HG03342 (cell line): Measurements from ENCODE around the gene POLR2I.

Experiments
- ATAC-seq: cut with Tn5 transposase; IDR thresholded peaks from one replicate; pipeline ENCODE4 v1.9.1; 2021; ENCODE audit warnings: mild to moderate bottlenecking, moderate library complexity; ENCODE audit not compliant: unreplicated experiment

Gene POLR2I

DNA sequence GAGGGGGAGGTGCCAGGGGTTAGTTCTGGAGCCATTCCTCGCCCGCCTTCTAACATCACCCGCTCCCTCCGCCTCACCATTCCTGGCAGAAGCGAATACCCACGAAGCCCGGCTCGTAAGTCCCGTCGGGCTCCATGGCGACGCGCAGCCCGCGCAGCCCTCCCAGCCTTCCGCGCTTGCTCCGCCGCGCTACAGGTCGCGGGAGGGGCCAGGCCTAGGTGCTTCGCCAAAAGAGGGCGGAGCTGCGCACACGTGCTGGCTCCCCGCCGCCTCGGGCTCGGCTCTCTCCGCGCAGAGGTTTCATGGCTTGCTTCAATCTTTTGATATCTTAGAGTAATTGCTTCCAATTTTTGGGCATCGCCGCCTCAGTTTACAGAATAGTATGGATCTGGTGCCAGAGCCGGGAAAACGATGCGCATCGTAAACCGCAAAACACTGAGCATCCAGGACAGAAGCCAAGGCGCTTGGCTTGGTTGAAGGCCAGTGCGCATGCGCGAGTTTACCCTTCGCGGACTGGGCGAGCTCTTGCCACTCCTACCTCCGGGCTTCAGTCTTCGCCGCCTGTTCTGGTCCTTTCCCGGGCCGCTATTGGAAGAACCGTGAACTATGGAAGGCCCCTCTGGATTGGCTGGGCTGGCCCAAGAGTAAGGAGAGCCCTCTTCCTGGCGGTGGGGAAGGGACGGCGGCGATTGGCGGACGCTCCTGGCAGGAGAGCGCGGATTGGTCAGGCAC is at the start of gene POLR2I:
Gene POLR2I, minus strand, starts transcription at position 155 of the 732 bp plus-strand sequence. Its CDS starts 19 bp downstream, at position 136.
- ATAC-seq: peak; percentile 81

DNA sequence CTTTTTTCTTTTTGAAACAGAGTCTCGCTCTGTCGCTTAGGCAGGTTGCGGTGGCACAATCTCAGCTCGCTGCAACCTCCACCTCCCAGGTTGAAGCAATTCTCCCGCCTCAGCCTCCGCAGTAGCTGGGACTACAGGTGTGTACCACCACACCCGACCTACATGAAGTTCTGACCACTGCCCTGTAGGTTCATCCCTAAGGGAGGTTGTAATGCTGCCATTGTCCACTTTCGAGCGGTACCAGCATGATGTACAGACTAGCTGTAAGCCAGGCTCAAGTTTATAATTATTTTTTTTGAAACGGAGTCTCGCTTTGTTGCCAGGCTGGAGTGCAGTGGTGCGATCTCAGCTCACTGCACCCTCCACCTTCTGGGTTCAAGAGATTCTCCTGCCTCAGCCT is 49.1 kb upstream of the POLR2I start:
- ATAC-seq: no peak

DNA sequence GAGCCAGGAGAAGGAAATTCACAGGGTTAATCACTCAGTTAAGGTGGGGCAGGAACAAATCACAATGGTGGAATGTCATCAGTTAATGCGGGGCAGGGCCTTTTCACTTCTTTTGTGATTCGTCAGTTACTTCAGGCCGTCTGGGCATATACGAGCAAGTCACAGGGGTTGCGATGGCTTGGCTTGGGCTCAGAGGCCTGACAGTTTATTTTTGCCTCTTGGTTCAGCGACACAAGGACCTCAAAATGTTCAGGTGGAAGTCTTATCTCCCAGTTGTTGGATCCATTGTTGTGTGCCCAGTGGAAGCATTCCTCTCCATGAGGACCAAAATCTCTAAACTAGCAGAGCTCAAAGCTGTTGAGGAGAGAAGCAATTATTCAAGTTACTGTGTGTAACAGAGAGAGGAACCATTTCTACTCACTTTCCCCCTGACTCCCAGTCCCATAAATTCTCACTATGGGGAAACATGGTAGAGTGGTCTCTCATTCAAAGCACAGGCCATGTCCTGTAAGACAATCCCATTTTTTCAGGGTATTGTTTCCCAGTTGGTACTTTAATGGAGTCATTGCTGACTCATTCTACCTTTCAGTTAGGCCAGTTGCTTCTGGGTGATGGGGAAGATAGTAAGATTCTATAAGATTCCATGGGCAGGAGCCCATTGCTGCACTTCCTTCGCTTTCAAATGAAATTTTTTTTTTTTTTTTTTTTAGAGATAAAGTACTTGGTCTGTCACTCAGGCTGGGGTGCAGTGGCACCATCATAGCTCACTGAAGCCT is 46.3 kb upstream of the POLR2I start:
- no peak for ATAC-seq

DNA sequence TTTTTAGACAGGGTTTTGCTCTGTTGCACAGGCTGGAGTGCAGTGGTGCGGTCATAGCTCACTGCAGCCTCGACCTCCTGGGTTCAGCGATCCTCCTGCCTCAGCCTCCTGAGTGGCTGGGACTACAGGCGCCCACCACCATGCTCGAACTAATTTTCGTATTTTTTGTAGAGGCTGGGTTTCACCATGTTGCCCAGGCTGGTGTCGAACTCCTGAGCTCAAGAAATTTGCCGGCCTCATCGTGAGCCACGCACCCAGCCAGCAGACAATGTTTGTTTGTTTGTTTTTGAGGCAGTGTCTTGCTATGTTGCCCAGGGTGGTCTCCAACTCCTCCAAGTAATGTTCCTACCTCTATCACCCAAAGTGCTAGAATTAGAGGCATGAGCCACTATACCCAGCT is 38.5 kb upstream of the POLR2I start:
- ATAC-seq: no peak

DNA sequence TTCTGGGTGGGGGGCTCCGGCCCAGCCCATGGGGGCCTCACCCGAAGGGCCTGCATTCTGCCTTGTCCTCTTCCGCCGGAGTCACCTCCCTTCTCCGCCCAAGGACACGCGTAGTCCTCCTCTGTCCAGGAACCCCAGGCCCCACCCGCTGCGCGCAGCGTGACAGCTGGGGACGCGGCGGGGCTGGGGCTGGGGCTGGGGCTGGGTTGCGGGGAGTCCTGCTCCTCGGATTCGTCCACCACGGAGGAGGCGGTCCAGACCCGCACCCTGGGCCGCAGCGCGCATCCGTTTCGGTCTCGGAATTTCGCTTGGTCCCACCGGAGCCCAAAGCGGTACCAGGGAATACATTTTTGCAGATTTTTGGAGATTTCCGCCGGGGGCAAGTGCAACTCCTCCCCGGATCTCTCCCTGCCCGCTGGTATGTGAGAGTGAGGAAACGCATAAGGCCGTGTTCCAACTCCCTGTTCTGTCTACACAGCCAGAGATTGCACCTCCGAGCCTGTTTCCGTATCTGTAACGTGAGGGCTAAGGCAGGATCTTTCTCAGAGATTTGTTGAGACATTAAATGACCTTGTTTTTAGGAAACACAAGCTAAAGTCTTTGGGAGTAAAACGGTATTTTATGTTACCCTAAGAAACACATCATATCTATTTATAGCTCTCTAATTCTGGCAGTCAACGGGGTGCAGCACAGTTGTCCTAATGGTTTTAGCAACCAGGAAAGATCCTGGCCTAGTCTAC is 37.8 kb upstream of the POLR2I start, which contains the start of gene COX7A1:
Gene COX7A1, minus strand, starts transcription at position 96 of the 740 bp plus-strand sequence. Its CDS starts 40 bp downstream, at position 56.
- no peak for ATAC-seq

DNA sequence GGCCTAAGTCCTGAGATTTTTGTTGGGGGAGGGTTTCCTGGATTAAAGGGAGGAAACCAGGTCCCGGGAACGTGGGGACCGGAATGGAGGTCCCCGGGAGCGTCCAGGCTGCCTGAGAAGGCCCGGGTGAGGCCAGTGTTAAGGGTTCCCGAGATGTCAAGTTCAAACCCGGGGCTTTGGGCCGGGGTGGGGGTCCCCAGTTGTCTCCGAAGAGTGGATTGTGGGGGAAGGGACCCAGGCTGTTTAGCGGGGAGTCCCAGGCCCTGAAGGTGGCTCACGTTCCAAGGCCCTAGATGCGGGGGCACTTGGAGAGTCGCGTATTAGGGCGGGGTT is 37.3 kb upstream of the POLR2I start:
- ATAC-seq: no peak

DNA sequence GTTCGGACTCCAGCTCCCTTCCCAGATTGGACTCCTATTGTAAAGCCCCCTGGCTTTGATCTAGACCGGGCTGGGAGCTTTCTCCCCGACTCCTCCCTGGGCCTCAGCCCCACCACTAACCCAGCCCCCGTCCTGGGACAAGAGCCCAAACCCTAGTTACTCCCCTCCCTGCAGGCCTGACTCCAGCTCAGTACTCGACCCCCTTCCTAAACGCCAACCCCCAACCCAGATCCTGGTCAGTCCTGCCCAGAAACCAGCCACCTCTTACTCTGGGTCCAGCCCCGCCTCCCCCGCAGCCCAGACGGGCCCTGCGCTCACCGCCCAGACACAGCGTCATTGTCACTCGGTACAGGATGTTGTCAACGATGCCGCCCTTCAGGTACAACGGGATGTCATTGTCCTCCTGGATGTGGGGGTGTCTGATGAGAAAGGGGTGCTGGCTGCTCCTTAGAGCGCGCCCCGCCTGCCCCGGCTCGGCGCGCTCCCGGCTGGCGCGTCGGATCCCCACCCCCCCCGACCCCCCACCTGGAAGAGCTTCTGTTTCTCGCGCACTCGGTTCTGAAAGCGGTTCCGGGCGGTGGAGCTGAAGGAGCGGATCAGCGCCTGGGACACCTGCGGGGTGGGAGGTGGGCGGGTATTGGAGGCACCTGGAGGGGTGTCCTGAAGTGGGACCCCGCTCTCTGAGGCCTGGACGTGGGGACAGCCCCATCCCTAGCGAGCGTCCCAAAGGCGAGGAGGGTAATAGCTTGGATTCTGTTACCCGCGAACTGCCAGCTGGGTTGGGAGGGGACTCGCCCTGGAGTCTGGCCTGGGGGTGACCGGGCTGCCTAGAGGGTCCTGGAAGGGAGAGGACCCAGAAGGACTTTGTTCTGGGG is 36.7 kb upstream of the POLR2I start:
- ATAC-seq: no peak

DNA sequence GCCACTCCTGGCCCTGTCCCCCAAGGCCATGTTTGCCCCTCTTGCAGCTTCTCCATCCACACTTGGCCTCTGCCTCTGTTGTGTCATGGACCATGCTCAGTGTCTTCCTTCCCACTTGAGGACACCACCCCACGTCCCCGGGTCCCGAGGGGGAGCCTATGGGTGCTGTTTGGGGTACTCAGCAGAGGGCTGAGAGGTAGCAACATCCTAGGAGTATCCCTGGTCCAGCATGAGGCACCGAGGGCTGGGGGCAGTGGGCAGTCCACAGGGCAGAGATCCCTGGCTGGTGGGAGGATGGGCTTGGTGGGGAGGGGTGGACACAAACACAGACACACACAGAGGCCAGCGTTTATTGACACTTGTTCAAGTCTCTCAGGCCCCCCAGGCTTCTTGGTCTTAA is 35.9 kb upstream of the POLR2I start:
- no peak for ATAC-seq

DNA sequence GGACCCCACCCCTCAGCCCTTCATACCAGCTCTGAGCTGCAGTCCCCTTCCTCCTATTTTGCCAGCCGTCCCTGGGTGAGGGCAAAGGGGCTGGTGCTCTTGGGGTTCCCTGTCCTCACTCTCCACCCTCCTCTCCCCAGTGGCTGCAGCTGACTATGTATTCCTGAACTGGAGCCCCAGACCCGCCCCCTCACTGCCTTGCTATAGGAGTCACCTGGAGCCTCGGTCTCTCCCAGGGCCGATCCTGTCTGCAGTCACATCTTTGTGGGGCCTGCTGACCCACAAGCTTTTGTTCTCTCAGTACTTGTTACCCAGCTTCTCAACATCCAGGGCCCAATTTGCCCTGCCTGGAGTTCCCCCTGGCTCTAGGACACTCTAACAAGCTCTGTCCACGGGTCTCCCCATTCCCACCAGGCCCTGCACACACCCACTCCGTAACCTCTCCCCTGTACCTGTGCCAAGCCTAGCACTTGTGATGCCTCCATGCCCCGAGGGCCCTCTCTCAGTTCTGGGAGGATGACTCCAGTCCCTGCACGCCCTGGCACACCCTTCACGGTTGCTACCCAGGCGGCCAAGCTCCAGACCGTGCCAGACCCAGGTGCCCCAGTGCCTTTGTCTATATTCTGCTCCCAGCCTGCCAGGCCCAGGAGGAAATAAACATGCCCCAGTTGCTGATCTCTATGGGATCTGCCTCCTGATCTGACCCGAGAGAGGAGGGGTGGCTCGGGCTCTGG is 35.2 kb upstream of the POLR2I start:
- ATAC-seq: no peak

DNA sequence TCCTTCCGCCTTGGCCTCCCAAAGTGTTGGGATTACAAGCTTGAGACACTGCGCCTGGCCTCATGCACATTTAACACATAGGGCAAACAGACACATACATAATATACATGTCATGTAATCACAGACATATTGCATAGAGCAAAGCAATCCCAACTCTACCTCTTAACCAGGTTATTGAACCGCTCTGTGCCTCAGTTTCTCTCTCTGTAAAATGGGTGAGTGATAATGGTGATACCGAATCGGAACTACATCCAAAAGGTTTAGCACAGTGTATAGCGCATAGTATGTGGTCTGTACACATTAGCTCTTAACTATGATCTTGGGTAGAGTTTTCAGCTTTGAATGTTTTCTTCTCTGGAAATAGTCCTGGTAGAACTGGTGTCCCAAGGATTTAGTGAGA is 29.9 kb upstream of the POLR2I start:
- no peak for ATAC-seq

DNA sequence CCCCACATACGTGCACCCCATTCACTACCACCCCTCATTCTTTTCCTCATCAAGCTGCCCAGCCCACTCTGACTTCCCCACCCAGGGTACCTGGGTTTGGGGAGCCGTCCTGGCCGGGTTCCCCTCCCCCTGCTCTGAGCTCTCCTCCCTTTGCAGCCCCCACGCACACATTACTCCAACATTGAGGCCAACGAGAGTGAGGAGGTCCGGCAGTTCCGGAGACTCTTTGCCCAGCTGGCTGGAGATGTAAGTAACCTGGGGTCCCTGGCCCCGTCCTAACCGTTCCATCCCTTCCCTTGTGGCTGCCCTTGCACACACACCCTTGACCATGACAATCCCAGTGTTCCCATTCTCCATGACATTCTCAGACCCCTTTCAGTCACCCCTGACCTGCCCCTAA is 27.8 kb upstream of the POLR2I start:
- ATAC-seq: no peak

DNA sequence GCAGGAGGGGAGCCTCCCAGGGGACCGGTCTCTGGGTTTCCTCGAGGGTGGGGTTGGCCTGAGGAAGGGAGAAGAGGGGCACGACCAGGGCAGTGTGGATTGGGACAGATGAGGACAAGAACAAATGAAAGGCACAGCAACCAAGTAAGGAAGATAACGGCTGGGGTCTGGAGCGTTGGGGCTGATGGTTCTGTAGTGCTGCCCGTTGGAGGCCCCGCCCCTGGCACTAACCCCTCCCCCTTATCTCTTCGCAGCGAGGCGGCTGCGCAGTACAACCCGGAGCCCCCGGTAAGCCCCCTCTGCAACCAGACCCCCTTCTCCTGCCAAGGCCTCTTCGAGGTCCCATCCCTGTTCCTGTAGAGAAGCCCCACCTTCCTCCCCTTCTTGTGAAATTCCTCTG is 27.4 kb upstream of the POLR2I start:
- ATAC-seq: no peak

DNA sequence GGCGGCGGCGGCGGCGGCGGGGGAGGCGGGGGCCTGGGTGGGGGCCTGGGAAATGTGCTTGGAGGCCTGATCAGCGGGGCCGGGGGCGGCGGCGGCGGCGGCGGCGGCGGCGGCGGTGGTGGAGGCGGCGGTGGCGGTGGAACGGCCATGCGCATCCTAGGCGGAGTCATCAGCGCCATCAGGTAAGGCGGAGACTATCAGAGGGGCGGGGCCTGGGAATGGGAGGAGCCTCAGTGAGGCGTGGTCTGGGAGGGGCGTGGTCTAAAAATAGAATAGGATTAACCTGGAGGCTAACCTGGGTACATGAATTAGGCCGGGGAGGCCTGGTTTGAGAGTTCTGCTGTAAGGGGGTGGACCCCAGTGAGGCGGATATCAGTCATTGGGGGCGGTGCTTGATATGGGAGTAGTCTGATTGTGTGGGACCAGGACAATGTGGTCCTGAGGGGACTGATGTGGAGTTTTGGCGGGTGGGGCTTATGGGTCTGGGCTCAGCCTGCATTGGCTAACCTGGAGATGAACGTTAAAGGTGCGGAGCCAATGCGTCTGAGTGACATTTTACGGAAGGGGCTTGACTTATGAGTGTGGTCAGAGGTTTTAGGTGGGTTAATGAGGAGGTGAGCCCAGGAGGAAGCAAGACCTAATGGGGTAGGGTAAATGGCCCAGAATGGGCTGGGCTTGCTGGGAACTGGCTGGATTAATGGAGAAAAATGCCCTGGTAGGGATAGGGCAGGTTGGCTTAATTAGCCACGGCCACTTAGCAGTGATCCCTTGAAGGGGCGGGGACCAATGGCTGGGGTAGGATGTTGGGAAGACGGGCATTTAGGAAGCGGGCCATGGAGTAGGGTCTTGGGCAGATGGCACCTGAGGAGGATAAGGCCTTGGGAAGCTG is 26.6 kb upstream of the POLR2I start:
- ATAC-seq: no peak

DNA sequence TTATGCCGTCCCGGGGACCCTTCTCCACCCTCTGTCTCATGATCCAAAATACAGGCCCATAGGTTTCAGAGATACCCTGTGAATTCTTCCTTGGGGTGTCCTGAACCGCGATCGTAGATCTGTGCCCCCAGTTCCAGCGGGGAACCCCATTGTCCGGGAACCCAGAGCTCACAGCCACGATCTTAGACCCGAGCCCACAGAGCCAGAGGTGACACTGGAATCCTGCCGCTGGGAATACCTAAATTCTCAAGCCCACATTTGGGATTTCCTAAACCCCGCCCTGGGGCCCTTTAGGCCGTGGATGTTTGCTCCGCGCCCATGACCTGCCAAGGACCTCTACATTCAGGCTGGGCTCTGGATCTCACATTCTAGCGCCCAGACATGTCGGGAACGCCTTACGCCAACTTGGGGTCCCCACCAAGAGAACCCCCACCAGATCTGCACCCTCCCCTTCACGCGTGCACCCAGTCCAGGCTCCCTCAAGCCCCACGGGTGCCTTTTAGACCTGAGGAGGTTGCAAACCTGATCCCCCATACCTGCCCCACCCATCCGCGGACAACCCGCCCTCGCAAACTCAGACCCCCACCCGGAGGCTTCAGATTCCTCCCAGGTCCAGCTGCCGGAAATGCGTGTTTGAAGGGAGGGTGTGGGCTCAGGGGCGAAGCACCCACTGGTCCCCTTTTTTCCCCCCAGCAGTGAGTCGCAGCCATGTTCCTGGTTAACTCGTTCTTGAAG is 25.8 kb upstream of the POLR2I start:
- peak; percentile 14 for ATAC-seq

DNA sequence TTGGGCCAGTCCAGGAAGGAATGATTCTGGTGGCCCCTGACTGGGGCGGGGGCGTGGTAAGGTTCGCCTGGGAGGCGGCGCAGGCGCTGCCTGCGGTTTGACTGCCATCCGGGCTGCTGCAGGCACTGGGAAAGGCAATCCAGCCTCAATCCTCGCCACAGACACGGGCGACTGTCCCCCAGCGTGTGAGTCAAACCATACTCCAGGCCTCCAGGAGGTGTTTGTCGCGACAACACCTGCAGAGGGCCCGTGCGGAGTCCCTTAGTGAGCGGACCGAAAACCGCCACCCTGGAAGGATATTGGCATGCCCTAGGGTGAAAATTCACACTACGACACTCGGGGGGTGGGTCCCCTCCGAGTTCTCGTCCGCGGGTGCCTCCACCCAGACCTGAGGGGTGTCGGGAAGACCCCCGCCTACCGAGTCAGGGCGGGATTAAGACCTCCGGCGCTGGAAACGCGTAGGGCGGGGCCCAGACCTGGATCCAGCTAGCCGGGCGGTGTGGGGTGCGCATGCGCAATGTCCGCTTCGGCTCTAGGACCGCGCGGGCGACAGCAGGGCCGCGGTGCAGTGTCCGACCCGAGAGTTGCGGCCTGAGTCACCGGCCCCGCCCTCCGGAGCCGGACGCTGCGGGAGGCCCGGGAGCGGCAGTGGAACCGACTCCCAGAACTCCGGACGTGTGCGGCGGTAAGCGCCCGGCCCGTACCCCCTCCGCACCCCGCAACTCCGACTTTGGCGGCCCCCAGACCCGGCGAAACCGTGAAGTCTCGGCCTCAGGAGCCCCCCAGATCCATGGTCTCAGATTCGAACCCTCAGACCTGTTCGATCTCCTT is 25.0 kb upstream of the POLR2I start, which contains the start of gene CAPNS1:
Gene CAPNS1, plus strand, starts transcription at position 594 of the 831 bp plus-strand sequence. CDS start 946 bp downstream, outside the sequence.
- peak; percentile 78 for ATAC-seq

DNA sequence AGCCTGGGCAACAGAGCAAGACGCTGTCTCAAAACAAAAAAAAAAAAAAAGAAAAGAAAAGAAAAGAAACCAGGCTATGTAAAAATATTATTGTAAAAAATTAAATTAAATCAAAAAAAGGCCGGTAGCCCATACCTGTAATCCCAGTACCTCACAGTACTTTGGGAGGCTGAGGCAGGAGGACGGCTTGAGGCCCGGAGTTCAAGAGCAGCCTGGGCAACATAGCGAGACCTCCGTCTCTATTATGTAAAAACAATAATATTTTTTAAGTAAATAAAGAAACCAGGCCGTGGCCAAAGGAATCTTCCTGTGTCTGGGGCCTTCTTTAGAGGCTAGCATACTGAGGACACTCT is 24.4 kb upstream of the POLR2I start:
- no peak for ATAC-seq

DNA sequence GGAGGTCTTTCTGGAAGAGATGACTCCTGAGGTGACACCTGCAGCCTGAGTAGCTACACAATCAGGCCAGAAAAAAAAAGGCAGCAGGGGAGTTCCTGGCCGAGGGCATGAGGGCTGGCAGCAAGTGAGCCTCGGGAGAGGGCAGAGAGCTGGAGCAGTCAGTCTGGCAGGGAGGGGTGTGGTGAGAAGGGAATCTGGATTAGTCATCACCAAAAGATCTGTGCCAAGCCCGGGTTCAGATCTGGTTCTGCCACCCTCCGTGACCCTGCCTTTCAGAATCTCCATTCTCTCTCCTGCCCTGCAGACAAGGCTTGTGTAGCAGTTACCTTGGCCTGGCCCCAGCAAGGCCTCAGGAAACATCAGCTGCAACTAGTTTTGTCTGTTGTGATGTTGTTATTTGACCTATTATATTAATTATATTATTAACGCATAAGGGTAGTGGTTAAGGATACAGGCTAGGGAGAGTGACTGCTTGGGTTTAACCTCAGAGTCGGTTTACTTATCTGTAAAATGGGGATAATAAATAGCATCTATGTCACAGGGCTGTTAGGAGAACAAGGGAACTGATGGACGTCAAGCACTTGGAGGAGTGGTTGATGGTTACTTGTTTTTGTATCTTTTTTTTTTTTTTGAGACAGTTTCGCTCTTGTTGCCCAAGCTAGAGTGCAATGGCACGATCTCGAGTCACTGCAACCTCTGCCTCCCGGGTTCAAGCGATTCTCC is 22.4 kb upstream of the POLR2I start:
- ATAC-seq: no peak
